Upper lobe of left lung (tissue), 6 donors: ENCODE measurements around the gene ADAMTS7. TPM values are rescaled to one million over a fixed set of nuclear protein-coding genes. Genes with fewer than 3 reads are reported as not detected.
A peak's percentile ranks its signal among the peaks of the same experiment; 100 is the strongest.
"Not testable (repeated sequence)": the region's sequence is repeated elsewhere in the genome, so short reads cannot be mapped to it uniquely, and the experiment has no call there.

Experiments
- ATAC-seq, 2 donors: fragments of 200-7000 bp; cut with Tn5 transposase; one replicate each; pipeline ENCODE4 v1.9.1; 2022; ENCODE audit warnings: mild to moderate bottlenecking in 2 of 2, moderate library complexity in 2 of 2; ENCODE audit not compliant: low FRiP score in 2 of 2
- DNase-seq, 2 donors: peaks; one replicate each; pipeline ENCODE4 v3.0.0-alpha.2; 2019 to 2020
- H3K27ac ChIP-seq, 4 donors: fragments of 200-600 bp; sonication (generic); one replicate each; pipeline ENCODE4 v1.5.1; 2016 to 2019
- H3K27me3 ChIP-seq, 4 donors: fragments of 200-600 bp; sonication (generic); one replicate each; pipeline ENCODE4 v1.5.1; 2017 to 2019
- H3K36me3 ChIP-seq, 4 donors: fragments of 200-600 bp; sonication (generic); one replicate each; pipeline ENCODE4 v1.5.1; 2016 to 2019
- H3K4me1 ChIP-seq, 4 donors: fragments of 200-600 bp; sonication (generic); one replicate each; pipeline ENCODE4 v1.5.1; 2018 to 2019
- H3K4me3 ChIP-seq, 4 donors: fragments of 200-600 bp; sonication (generic); one replicate each; pipeline ENCODE4 v1.5.1; 2017 to 2019; ENCODE audit warnings: mild to moderate bottlenecking in 2 of 4, moderate library complexity in 1 of 4
- H3K9me3 ChIP-seq, 4 donors: fragments of 200-600 bp; sonication (generic); one replicate each; pipeline ENCODE4 v1.5.1; 2018 to 2019
- EP300 ChIP-seq, 4 donors: sonication (generic); formaldehyde crosslinking; IDR thresholded peaks; one replicate each; pipeline ENCODE4 v1.5.1; 2017; ENCODE audit warnings: antibody characterized with exemption in 4 of 4, control low read depth in 2 of 4
- POLR2A ChIP-seq, 4 donors: fragments of 450-650 bp; IDR thresholded peaks; one replicate each; pipeline ENCODE4 v1.5.1; 2016 to 2017; ENCODE audit warnings: antibody characterized with exemption in 4 of 4, mild to moderate bottlenecking in 2 of 4
- POLR2AphosphoS5 ChIP-seq, 2 donors: sonication (generic); formaldehyde crosslinking; IDR thresholded peaks; one replicate each; pipeline ENCODE4 v1.5.1; 2017; ENCODE audit warnings: antibody characterized with exemption in 2 of 2
- WGBS, 2 donors: methylation state at CpG; one replicate each; pipeline ENCODE4 v1.1.5; 2017 to 2018; 5-methylcytosine and 5-hydroxymethylcytosine counted together
- total RNA-seq, 6 donors: library from RNA; depleted of rRNA in 4 of 6; stranded (reverse); fragments of >200 nt in 4 of 6; gene quantifications; one replicate each; pipeline versions ENCODE4 v1.1.0 to v1.2.1, GENCODE V29; 2016 to 2021
- TF ChIP-seq, protein P1 (sequence below), 6 experiments: fragments of 450-650 bp in 4 of 6; fragments of 200-600 bp in 2 of 6; sonication (generic) in 2 of 6; IDR thresholded peaks; one replicate each; pipeline ENCODE4 v1.5.1; 2016 to 2019; ENCODE audit warnings: antibody characterized with exemption in 6 of 6
- donor health status: DM: no; HTN: no; CAD: no; lungs with moderate emphysema.
- donor health status: DM: no; HTN: yes; CAD: no; lungs with severe emphysema.

Gene ADAMTS7
- total RNA-seq, 6 donors from 2014 or later: 1.8 to 10.2 (median 5.1) TPM

GRCh38 chr15:78727561-78727960, 83.7 kb downstream of the ADAMTS7 start:
- Histone ChIP-seq H3K27me3 (no peaks in the 10 kb centered on the region), H3K4me3 (no peak overlapping the region), H3K27ac (no peak overlapping the region), H3K36me3 (no peaks in the 10 kb centered on the region), H3K4me1 (no peaks in the 10 kb centered on the region), H3K9me3 (no peaks in the 10 kb centered on the region)
- no peak for TF ChIP-seq EP300 (IDR thresholded peaks at IDR 0.05)
- no peak for TF ChIP-seq POLR2A (IDR thresholded peaks at IDR 0.05)
- TF ChIP-seq, protein P1, sequence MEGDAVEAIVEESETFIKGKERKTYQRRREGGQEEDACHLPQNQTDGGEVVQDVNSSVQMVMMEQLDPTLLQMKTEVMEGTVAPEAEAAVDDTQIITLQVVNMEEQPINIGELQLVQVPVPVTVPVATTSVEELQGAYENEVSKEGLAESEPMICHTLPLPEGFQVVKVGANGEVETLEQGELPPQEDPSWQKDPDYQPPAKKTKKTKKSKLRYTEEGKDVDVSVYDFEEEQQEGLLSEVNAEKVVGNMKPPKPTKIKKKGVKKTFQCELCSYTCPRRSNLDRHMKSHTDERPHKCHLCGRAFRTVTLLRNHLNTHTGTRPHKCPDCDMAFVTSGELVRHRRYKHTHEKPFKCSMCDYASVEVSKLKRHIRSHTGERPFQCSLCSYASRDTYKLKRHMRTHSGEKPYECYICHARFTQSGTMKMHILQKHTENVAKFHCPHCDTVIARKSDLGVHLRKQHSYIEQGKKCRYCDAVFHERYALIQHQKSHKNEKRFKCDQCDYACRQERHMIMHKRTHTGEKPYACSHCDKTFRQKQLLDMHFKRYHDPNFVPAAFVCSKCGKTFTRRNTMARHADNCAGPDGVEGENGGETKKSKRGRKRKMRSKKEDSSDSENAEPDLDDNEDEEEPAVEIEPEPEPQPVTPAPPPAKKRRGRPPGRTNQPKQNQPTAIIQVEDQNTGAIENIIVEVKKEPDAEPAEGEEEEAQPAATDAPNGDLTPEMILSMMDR (IDR thresholded peaks at IDR 0.05): no peak
- TF ChIP-seq POLR2AphosphoS5 (IDR thresholded peaks at IDR 0.05): no peak
- WGBS, 2 donors: 79 to 89% methylated on average over 4 to 5 of the region's 5 CpGs
- DNase-seq (no peak), ATAC-seq (no peak)

DNA sequence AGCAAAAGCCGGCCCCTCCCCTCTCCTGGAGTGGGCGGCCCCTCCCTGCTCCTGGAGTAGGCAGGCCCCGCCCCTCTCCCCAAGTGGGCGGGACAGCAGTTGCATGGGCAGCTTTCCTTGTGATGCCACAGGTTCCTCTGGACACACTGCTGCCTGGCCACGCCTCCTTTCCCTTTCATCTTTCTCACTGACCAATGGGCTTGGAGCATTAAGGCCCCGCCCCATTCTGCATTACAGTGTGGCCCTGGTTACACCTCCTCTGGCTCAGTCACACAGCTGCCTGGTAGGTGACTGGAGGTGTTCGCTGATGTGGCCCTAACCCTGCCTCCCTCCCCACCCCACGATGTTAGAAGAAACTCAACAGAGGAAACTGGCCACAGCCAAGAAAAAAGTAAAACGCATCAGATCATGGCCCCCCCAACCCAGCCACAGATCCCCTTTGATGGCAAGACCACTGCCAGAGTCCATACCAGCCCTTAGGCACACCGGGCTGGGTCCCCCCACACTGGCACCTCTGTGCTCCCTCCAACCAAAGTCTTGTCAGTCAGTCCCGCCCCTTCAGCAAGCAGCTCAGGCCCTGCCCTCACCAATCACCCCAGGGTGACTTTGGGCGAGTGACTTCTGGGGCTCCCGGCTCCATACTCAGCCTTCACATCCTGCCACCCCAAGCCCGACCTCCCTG, 84.3 kb downstream of the ADAMTS7 start:
- WGBS, 2 donors: 87 to 88% methylated on average over 12 to 14 of the region's 14 CpGs
- Histone ChIP-seq H3K4me1 (no peaks in the 10 kb centered on the region), H3K4me3 (no peak overlapping the region), H3K27me3 (no peaks in the 10 kb centered on the region), H3K27ac (no peak overlapping the region), H3K9me3 (no peaks in the 10 kb centered on the region), H3K36me3 (no peaks in the 10 kb centered on the region)
- DNase-seq: no peak
- ATAC-seq: no peak
- TF ChIP-seq POLR2A (IDR thresholded peaks at IDR 0.05) (no peak), POLR2AphosphoS5 (IDR thresholded peaks at IDR 0.05) (no peak)
- TF ChIP-seq, protein P1 (IDR thresholded peaks at IDR 0.05): no peak

- not testable (repeated sequence) for H3K9me3 ChIP-seq, H3K27ac ChIP-seq, H3K4me1 ChIP-seq, H3K36me3 ChIP-seq, H3K27me3 ChIP-seq, ATAC-seq
- H3K4me3 ChIP-seq: peak overlapping the region in 2 of 4 donors; percentile 13 to 29
- peak; percentile 39 to 45 for DNase-seq
- TF ChIP-seq POLR2AphosphoS5 (IDR thresholded peaks at IDR 0.05): peak in 1 of 2 donors; percentile 28
- 52 to 58% methylated on average over 18 to 21 of the region's 21 CpGs for WGBS, 2 donors
Observed at GRCh38 chr15:78719819-78720450, 91.3 kb downstream of the ADAMTS7 start.

GRCh38 chr15:78718837-78719236, 92.4 kb downstream of the ADAMTS7 start:
- TF ChIP-seq POLR2A (IDR thresholded peaks at IDR 0.05) (no peak), EP300 (IDR thresholded peaks at IDR 0.05) (no peak), POLR2AphosphoS5 (IDR thresholded peaks at IDR 0.05) (no peak)
- TF ChIP-seq, protein P1 (IDR thresholded peaks at IDR 0.05): no peak
- Histone ChIP-seq H3K4me3 (no peak overlapping the region), H3K9me3 (peaks cover 0 to 3% (median 0%) of the 10 kb centered on the region in 4 donors), H3K27ac (no peak overlapping the region), H3K27me3 (no peaks in the 10 kb centered on the region), H3K36me3 (no peaks in the 10 kb centered on the region), H3K4me1 (no peaks in the 10 kb centered on the region)
- DNase-seq (no peak), ATAC-seq (no peak)
- 75 to 92% methylated on average over 2 of the region's 2 CpGs for WGBS, 2 donors

DNA sequence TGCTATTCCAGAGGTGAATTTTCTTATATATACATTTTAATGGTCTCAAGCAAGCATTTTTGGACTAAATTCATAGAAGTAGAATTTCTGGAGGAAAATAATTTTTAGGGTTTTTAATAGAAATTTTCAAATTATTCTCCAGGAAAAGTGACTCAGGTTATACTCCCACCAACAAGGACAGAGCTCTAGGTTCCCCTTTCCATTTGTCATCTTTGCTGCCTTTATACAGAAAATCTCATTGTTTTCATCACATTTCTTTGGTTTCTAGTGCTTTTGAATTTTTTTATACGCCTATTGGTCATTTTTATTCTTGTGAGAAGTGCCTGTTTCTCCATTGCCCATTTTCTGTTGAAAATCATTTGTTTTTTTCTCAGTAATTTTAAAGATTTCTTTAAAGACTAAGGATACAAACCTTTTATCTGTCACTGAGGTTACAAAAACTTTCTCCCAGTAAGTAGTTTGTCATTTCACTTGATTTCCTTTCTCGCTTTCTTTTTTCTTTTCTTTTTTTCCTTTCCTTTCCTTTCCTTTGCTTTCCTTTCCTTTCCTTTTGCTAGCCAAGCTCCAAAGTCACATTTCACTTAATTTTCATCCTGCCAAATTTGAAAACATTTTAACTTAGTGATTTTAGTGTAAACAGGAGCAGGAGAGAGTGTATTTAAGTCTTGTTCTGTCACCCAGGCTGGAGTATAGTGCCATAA, 93.2 kb downstream of the ADAMTS7 start:
- ATAC-seq (no peak), DNase-seq (no peak)
- no peak overlapping the region for H3K27ac ChIP-seq
- TF ChIP-seq, protein P1 (IDR thresholded peaks at IDR 0.05): no peak
- TF ChIP-seq POLR2A (IDR thresholded peaks at IDR 0.05) (no peak), EP300 (IDR thresholded peaks at IDR 0.05) (no peak), POLR2AphosphoS5 (IDR thresholded peaks at IDR 0.05) (no peak)
- no peaks in the 10 kb centered on the region for H3K27me3 ChIP-seq
- WGBS, 2 donors: 86 to 92% methylated on average over 2 of the region's 2 CpGs
- H3K9me3 ChIP-seq: peaks cover 0 to 3% (median 0%) of the 10 kb centered on the region in 4 donors
- H3K4me3 ChIP-seq: no peak overlapping the region
- H3K4me1 ChIP-seq: no peaks in the 10 kb centered on the region
- no peaks in the 10 kb centered on the region for H3K36me3 ChIP-seq
